22Rv1 (cell line): ENCODE results near the gene DDR2.

Experiments
- H3K27ac ChIP-seq: fragments of 450-650 bp; 2 replicates; pipeline ENCODE4 v1.5.1; 2017
- CTCF ChIP-seq: fragments of 450-650 bp; IDR thresholded peaks from 2 replicates; pipeline ENCODE4 v1.5.1; 2017; ENCODE audit warnings: mild to moderate bottlenecking
- ZFX ChIP-seq: fragments of 450-650 bp; IDR thresholded peaks from 2 replicates; pipeline ENCODE4 v1.6.1; 2017; ENCODE audit warnings: antibody characterized with exemption, borderline replicate concordance

Gene DDR2

DNA sequence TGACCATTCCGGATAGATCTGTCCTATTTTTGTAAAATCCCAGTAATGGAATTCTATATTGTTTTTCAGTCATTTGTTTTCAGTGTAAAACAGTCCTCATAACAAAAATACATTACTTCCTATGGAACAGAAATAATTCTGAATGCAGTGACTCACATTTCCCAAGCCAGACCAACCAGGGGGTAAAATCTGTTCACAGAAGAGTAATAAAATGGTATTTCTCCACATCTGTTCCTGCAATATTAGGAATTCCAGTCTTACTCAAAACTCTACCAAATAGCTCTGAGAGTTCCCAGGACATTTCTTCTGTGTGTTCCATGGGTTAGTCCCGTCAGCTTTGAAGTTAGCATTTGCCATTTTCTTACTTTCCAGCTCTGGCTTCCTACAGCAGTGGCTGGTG is 2.6 kb upstream of the DDR2 start:
- H3K27ac ChIP-seq, result no peak overlapping the region
- TF ChIP-seq ZFX (no peak), CTCF (no peak)

DNA sequence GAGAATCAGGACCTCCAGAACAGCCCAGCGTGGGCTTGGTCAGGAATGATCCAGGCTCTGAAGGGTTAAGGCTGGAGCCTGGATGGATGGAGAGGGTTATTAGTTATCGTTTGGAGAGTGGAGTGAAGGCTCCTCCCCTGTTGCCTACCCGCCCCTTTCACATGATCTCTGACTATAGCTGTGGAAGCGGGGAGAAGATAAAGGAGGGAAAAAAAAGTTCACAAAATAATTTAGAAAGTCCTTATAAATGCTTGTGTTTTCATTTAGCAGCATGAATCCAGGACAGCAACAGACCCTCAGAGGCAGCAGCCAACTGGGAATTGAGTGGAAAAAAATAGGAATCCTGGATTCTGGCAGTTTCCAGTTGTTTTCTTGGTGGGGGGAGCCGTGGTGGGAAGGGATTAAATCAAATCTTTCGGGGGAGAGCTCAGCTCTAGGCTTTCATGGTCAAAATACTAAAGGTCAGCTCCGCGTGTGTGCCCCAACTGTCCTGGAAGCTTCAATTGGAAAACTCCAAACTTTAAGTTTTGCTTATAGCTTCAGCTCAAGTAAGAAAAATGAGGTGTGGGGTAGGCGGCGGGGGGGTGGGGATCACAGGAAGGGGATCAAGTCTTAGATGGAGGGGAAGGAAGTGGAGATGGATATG is 595 bp upstream of the DDR2 start:
- no peak for TF ChIP-seq ZFX
- no peak overlapping the region for H3K27ac ChIP-seq

DNA sequence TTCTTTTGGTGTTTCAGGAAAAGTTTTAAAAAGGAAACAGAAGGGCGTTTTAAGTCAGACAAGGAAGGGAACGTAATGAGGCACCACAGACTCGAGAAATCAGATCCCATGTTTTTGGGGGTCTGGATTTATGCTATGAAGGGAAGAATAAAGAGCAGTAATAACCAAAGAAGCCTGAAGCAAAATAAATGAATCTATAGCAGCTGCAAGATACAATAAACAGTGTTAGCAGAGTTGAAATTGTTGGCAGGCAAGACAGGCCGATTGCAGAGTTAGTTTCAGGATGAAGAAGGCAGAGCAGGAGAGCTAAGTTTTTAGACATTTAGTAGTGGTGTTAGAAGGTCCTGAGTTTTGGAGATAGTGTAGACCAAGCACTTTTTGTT is 425 bp downstream of the DDR2 start:
- TF ChIP-seq CTCF, result no peak
- TF ChIP-seq ZFX, result no peak
- H3K27ac ChIP-seq, result no peak overlapping the region

GRCh38 chr1:162633081-162633762 is 958 bp downstream of the DDR2 start:
- TF ChIP-seq ZFX, result no peak
- no peak for TF ChIP-seq CTCF
- no peak overlapping the region for H3K27ac ChIP-seq

DNA sequence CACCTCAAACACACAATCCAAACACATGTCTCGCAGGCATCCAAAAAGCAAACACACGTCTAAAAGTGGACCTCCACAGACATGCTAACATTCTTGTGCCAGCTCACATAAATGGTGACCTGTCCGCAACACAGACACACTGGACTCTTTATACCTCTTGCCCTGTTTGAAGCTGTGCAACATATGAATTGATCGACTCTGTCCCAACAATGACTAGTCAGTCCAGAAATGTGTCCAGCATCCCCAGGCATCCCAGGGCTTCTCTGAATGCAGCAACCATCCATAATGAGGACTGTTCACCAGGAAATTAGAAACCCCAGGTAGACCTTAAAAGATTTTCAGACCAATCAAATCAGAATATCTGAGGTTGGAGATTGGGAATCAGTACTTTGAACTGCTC is 3.2 kb downstream of the DDR2 start:
- TF ChIP-seq ZFX (no peak), CTCF (no peak)
- no peak overlapping the region for H3K27ac ChIP-seq

DNA sequence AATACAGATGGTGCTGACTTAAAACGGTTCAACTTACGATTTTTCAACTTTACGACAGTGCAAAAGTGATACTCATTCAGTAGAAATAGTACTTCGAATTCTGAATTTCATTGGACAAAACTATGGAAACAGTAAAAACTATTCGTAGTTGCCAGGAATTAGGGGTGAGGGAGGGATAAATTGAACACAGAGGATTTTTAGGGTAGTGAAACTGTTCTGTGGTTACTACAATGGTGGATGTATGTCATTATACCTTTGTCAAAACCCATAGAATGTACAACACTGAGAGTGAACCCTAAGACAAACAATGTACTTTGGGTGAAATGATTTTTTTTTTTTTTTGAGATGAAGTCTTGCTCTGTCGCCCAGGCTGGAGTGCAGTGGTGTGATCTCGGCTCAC is 7.5 kb downstream of the DDR2 start:
- no peak overlapping the region for H3K27ac ChIP-seq
- TF ChIP-seq CTCF, result no peak
- TF ChIP-seq ZFX, result no peak

- TF ChIP-seq CTCF (no peak), ZFX (no peak)
- H3K27ac ChIP-seq, result no peak overlapping the region
These were observed 8.8 kb downstream of the DDR2 start for GRCh38 chr1:162641114-162641513.

DNA sequence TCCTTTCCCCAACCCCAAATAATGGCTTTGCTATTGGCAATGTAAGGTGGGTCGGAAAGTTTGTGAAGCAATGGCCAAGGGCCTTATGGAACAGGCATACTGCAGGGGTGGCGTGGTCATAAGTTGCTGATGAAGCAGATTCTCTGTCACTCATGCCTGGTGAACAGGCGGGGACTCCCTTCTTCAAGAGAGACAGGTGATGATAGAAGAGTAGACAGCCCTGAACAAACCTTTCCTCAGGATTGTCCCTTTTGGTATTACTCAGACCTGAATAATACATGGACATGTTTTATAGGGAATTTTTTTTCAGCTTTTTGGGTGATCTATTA is 12.7 kb downstream of the DDR2 start:
- no peak overlapping the region for H3K27ac ChIP-seq
- TF ChIP-seq ZFX, result no peak
- no peak for TF ChIP-seq CTCF
